ENCODE measurements around the gene GPR25.

The GPR25 gene

GRCh38 chr1:200921571-200922110 lies 48.9 kb downstream of the GPR25 start:
- Mint-ChIP-seq H3K4me3 (no peak overlapping the region), H3K27ac (no peak overlapping the region), H3K9me3 (no peaks in the 10 kb centered on the region), H3K36me3 (ENCODE audit: low read depth) (no peaks in the 10 kb centered on the region), H3K4me1 (ENCODE audit: low read depth) (peaks cover 2% of the 10 kb centered on the region), H3K27me3 (ENCODE audit: low read depth) (peaks cover 29% of the 10 kb centered on the region)
- no peak for DNase-seq (ENCODE audit: low spot score)

DNA sequence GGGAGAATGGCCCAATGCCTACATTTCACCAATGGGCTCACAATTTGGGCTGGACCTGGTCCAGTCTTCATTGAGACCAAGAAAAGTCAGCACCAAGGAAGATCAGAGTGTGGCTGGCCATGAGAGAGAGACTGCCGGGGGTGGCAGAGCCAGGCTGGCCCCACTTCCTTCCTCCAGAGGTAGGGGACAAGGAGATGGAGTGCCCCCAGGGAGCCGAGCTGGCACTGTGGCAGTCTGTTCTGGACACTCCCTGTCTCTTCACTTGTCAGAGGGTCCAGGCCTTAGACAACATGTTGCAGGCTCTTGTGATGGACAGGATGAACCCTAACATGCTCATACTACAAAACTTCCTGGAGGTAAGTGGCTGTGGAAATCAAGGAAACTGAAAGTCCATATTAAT lies 49.6 kb downstream of the GPR25 start:
- no peak overlapping the region for H3K27ac Mint-ChIP-seq

DNA sequence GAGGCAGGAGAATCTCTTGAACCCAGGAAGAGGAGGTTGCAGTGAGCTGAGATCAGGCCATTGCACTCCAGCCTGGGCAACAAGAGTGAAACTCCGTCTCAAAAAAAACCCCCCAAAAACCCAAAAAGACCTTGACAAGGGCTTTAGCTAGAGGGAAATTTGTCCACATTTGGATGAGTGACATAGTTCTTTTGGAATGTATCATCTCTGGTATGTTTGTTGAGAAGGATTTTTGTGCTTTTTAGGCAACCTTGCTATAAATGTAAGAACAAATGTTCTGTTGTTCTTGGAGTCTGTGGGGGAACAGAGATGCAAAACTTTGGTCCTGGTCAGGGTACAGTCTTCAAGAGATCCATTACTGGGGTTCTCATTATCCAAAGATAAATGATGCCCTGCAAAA lies 50.8 kb downstream of the GPR25 start:
- Mint-ChIP-seq H3K27ac (no peak overlapping the region), H3K4me1 (ENCODE audit: low read depth) (peaks cover 2% of the 10 kb centered on the region), H3K27me3 (ENCODE audit: low read depth) (peaks cover 27% of the 10 kb centered on the region), H3K9me3 (no peaks in the 10 kb centered on the region), H3K4me3 (no peak overlapping the region), H3K36me3 (ENCODE audit: low read depth) (no peaks in the 10 kb centered on the region)
- no peak for DNase-seq (ENCODE audit: low spot score)

More for the DNA sequence above, 49.6 kb downstream of the GPR25 start:
- Mint-ChIP-seq H3K4me1 (ENCODE audit: low read depth) (peaks cover 2% of the 10 kb centered on the region), H3K27me3 (ENCODE audit: low read depth) (peaks cover 31% of the 10 kb centered on the region), H3K4me3 (no peak overlapping the region), H3K36me3 (ENCODE audit: low read depth) (no peaks in the 10 kb centered on the region), H3K9me3 (no peaks in the 10 kb centered on the region)
- DNase-seq (ENCODE audit: low spot score): no peak
